SH-SY5Y (cell line): ENCODE data around the gene GCK.

ENCODE experiments used
- GATA2 ChIP-seq: IDR thresholded peaks from 2 replicates; pipeline ENCODE4 v1.6.1; 2011; ENCODE audit warnings: mild to moderate bottlenecking, low read depth, low read length
- GATA3 ChIP-seq: IDR thresholded peaks from 2 replicates; pipeline ENCODE4 v1.6.1; 2011; ENCODE audit warnings: low read depth, mild to moderate bottlenecking, low read length, moderate library complexity

- TF ChIP-seq GATA3 (no peak), GATA2 (no peak)
Measured at GRCh38 chr7:44144426-44144967, 44.7 kb downstream of the GCK start.
